Measurements from ENCODE around the gene BRI3BP.
"Not testable (repeated sequence)": the region's sequence is repeated elsewhere in the genome, so short reads cannot be mapped to it uniquely, and the experiment has no call there.

BRI3BP gene

DNA sequence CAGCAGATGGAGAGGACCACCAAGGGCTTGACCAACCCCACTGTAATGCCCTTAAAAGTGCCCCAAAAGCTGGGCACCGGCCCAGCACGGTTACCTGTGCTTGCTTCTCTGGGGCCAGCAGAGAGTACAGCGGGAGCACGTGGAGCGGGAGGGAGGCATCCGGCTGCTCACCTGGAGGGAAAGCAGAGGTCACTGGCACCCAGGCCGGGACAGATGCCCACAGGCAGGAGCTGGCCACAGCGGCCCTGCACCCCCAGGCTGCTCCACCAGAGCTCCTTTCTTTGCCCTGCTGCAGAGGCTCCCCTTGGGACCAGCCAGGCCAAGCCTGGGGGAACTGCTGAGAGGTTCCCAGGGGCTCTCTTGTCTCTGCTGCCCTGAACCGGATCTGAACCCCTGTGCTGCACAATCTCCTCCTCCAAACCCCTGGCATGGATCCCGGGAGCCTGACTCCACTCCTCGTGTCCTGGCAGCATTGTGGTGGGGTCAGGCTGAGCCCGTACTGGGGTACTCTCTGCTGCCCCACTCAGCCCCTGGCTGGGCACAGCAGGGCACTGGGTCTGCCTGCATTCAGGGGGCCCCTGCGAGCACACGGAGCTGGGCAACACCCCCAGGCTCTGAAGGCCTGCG is 28.5 kb upstream of the BRI3BP start:
- Mint-ChIP-seq H3K27me3 (no peaks in the 10 kb centered on the region), H3K4me3 (no peak overlapping the region), H3K36me3 (peaks cover 13% of the 10 kb centered on the region), H3K27ac (no peak overlapping the region), H3K4me1 (no peaks in the 10 kb centered on the region), H3K9me3 (no peaks in the 10 kb centered on the region)

DNA sequence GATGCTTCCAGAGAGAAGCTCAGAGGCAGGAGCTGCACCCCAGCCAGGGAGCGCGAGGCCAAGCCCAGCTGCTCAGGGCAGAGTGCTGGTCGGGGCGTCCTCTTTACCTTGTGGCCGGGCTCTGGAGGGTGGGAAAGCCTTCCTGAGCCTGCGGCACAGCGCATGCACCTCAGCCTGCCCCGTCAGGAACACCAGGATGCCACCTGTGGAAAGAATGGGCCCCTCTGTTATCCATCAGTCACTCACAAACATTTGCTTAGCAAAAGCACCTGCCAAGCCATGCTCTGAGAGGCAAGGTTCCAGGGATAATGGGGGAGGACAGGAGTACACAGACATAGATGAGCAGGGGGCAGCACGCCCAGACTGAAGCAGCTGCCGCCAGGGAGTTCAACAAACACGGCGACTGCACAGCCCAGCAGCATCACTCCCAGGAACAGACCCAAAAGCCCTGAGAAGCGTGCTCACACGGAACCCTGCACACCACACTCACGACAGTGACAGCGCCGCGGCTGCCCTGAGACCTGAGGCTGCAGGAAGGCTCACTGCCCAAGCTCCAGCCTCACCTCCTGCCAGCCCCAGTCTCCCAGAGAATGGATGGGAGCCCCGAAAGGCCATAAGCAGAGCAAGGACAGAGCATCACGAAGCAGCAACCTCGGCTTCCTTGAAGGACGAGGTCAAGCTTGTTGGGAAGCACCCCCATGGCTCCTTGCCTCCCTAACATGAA is 26.3 kb upstream of the BRI3BP start:
- Mint-ChIP-seq H3K36me3 (peaks cover 9% of the 10 kb centered on the region), H3K9me3 (no peaks in the 10 kb centered on the region)

GRCh38 chr12:124968656-124969055 is 24.8 kb upstream of the BRI3BP start:
- no peaks in the 10 kb centered on the region for H3K9me3 Mint-ChIP-seq
- H3K4me1 Mint-ChIP-seq: no peaks in the 10 kb centered on the region
- H3K36me3 Mint-ChIP-seq: peaks cover 7% of the 10 kb centered on the region
- no peak overlapping the region for H3K4me3 Mint-ChIP-seq
- H3K27me3 Mint-ChIP-seq: no peaks in the 10 kb centered on the region
- no peak overlapping the region for H3K27ac Mint-ChIP-seq

More for the DNA sequence above, 26.3 kb upstream of the BRI3BP start:
- H3K27ac Mint-ChIP-seq: no peak overlapping the region
- H3K4me3 Mint-ChIP-seq: no peak overlapping the region
- no peaks in the 10 kb centered on the region for H3K27me3 Mint-ChIP-seq
- no peaks in the 10 kb centered on the region for H3K4me1 Mint-ChIP-seq

DNA sequence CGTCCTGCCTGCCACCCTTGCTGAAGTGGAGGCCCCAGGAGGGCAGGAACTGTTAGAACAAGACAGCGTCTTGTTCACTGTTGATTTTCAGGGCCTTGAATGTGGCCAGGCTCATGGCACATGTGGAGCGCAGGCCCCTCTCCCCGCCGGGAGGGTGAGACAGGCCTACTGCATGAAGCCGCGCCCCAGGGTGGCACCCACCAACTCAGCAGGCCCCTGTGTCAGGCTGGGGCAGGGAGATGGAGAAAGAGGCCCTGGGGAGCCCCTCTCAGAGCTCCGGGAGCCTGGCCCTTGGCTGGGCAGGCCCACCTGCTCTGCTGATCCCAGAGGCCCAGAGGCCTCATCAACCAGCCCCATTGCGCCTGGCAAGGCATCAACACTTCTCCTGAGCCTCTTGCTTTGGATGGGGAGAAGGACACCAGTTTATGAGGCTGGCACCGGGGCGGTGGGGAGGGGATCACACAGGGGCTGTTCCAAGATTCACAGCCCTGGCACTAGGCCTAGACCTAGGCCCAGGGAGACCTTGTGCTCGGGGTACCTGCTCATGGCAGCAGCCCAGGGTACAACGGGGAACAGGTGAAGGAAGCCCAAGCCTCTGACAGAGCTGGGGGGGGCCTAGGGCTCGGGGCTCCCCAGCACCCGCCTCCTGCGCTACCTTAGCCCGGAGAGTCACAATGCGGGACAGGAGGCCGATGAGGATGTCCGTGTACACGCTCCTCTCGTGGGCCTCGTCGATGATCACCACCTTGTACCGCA is 22.6 kb upstream of the BRI3BP start:
- Mint-ChIP-seq H3K4me1 (no peaks in the 10 kb centered on the region), H3K27ac (no peak overlapping the region), H3K27me3 (no peaks in the 10 kb centered on the region), H3K9me3 (no peaks in the 10 kb centered on the region), H3K36me3 (peaks cover 4% of the 10 kb centered on the region), H3K4me3 (no peak overlapping the region)

GRCh38 chr12:124971603-124972002 is 21.8 kb upstream of the BRI3BP start:
- Mint-ChIP-seq H3K27ac (no peak overlapping the region), H3K4me1 (no peaks in the 10 kb centered on the region), H3K36me3 (peaks cover 4% of the 10 kb centered on the region), H3K9me3 (no peaks in the 10 kb centered on the region), H3K4me3 (no peak overlapping the region), H3K27me3 (no peaks in the 10 kb centered on the region)

DNA sequence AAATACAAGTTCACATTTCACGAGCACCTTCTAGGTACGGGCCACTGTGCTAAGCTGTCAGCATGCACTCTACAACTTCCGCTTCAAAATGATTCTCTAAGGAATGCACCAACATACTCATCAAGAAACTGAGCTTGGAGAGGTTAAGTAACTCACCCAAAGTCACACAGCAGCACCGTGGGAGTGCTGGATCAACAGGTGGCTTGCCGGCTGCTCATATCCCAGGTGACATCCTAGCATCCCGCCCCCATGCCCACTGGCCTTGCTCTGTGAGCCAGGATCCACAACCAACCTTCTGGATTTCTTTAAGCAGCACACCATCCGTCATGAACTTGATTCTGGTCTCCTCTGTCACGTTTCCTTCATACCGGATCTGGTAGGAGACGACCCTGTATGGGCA is 21.2 kb upstream of the BRI3BP start:
- H3K4me3 Mint-ChIP-seq: no peak overlapping the region
- no peaks in the 10 kb centered on the region for H3K9me3 Mint-ChIP-seq
- peaks cover 2% of the 10 kb centered on the region for H3K36me3 Mint-ChIP-seq
- H3K4me1 Mint-ChIP-seq: peaks cover under 1% of the 10 kb centered on the region
- no peak overlapping the region for H3K27ac Mint-ChIP-seq
- no peaks in the 10 kb centered on the region for H3K27me3 Mint-ChIP-seq

DNA sequence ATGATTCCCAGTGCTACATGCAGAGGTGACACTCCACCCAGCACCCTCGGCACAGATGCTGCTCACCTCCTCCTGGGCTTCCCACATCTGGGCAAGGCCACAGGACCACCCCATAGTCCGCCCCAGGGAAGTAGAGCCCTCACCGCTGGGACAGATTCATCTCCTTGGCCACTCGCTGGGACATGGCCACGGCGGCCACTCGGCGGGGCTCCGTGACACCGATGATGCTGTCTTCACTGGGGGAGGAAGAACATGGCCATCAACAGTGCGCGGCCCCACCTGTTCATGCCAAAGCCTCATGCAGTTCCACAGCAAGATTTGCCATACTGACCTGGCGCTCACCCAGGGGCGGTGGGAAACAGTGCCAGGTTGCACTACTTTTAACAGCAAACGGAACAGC is 18.2 kb upstream of the BRI3BP start:
- no peaks in the 10 kb centered on the region for H3K27me3 Mint-ChIP-seq
- H3K4me1 Mint-ChIP-seq: peaks cover 8% of the 10 kb centered on the region
- no peak overlapping the region for H3K27ac Mint-ChIP-seq
- H3K4me3 Mint-ChIP-seq: no peak overlapping the region
- peaks cover 2% of the 10 kb centered on the region for H3K36me3 Mint-ChIP-seq
- no peaks in the 10 kb centered on the region for H3K9me3 Mint-ChIP-seq

GRCh38 chr12:124976999-124977398 is 16.4 kb upstream of the BRI3BP start:
- Mint-ChIP-seq H3K27me3 (no peaks in the 10 kb centered on the region), H3K36me3 (peaks cover 6% of the 10 kb centered on the region), H3K27ac (no peak overlapping the region), H3K9me3 (no peaks in the 10 kb centered on the region), H3K4me1 (peaks cover 12% of the 10 kb centered on the region), H3K4me3 (no peak overlapping the region)

- H3K27me3 Mint-ChIP-seq: no peaks in the 10 kb centered on the region
- peaks cover 12% of the 10 kb centered on the region for H3K4me1 Mint-ChIP-seq
- H3K27ac Mint-ChIP-seq: no peak overlapping the region
- no peak overlapping the region for H3K4me3 Mint-ChIP-seq
- no peaks in the 10 kb centered on the region for H3K9me3 Mint-ChIP-seq
- peaks cover 11% of the 10 kb centered on the region for H3K36me3 Mint-ChIP-seq
Measured at GRCh38 chr12:124979568-124979967, 13.9 kb upstream of the BRI3BP start.

DNA sequence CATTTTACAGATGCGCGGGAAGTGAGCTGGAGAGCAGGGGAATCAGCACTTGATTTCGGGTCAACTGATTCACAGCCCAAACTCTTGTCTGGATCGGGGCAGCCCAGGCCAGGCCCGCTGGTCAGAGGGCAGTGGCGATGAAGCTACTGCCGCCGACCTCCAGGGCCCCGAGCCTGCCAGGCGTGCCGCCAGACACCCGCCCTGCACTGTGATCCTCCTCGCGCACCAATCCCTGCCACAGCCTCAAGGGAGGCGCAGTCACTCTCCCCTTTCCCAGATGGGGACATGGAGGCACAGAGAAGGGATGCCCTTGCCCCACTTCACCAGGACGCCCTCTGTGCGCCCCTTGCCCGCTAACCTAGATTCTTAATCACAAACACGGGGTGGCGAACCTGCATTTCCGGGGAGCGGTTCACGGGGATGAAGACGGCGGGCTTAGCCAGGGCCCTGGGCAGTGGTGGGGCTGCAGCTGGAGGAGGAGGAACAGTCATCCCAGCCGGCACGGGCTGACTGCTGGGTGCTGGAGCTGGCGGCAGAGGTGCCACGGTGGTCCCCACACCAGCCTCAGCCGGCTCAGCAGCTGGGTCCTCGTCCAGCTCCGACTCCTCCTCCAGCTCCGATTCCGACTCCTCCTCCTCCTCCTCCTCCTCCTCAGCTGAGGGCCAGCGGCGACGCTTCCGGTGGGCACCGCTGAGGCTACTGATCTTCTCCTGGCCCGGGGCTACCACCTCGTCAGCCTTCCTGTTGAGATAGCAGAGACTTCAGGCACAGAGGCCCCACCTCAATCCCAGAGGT is 13.2 kb upstream of the BRI3BP start:
- no peaks in the 10 kb centered on the region for H3K27me3 Mint-ChIP-seq
- H3K36me3 Mint-ChIP-seq: peaks cover 13% of the 10 kb centered on the region
- H3K9me3 Mint-ChIP-seq: no peaks in the 10 kb centered on the region
- peaks cover 12% of the 10 kb centered on the region for H3K4me1 Mint-ChIP-seq
- no peak overlapping the region for H3K27ac Mint-ChIP-seq
- no peak overlapping the region for H3K4me3 Mint-ChIP-seq

GRCh38 chr12:124986876-124987275 is 6.6 kb upstream of the BRI3BP start:
- not testable (repeated sequence) for H3K27me3 Mint-ChIP-seq, H3K9me3 Mint-ChIP-seq, H3K4me3 Mint-ChIP-seq, H3K27ac Mint-ChIP-seq
- H3K4me1 Mint-ChIP-seq: peaks cover 23% of the 10 kb centered on the region
- peaks cover 15% of the 10 kb centered on the region for H3K36me3 Mint-ChIP-seq

GRCh38 chr12:124992874-124993625 is 395 bp upstream of the BRI3BP start:
- Mint-ChIP-seq H3K9me3 (no peaks in the 10 kb centered on the region), H3K27me3 (no peaks in the 10 kb centered on the region), H3K36me3 (peaks cover 3% of the 10 kb centered on the region), H3K27ac (peak overlapping the region; percentile 80), H3K4me3 (peak overlapping the region; percentile 92), H3K4me1 (peaks cover 36% of the 10 kb centered on the region)

- no peaks in the 10 kb centered on the region for H3K9me3 Mint-ChIP-seq
- no peaks in the 10 kb centered on the region for H3K36me3 Mint-ChIP-seq
- H3K4me1 Mint-ChIP-seq: peaks cover 25% of the 10 kb centered on the region
- H3K27ac Mint-ChIP-seq: peak overlapping the region; percentile 92
- H3K4me3 Mint-ChIP-seq: peak overlapping the region; percentile 95
- no peaks in the 10 kb centered on the region for H3K27me3 Mint-ChIP-seq
Measured at GRCh38 chr12:124994437-124994975, 1.1 kb downstream of the BRI3BP start.

- H3K4me3 Mint-ChIP-seq: peak overlapping the region; percentile 95
- no peak overlapping the region for H3K27ac Mint-ChIP-seq
- H3K27me3 Mint-ChIP-seq: no peaks in the 10 kb centered on the region
Measured at GRCh38 chr12:124995200-124995961, 1.9 kb downstream of the BRI3BP start.

More at GRCh38 chr12:124995200-124995961, 1.9 kb downstream of the BRI3BP start:
- H3K36me3 Mint-ChIP-seq: no peaks in the 10 kb centered on the region
- peaks cover 25% of the 10 kb centered on the region for H3K4me1 Mint-ChIP-seq
- no peaks in the 10 kb centered on the region for H3K9me3 Mint-ChIP-seq

Measured in activated naive CD4-positive, alpha-beta T cell treated with anti-CD3 and anti-CD28 coated beads, Interleukin-2, amount 50 U/mL, for 24 hours (primary cell).